ENCODE results near the gene ZNF496. TPM values are rescaled to one million over a fixed set of nuclear protein-coding genes. Genes with fewer than 3 reads are reported as not detected.
"Not testable (repeated sequence)": the region's sequence is repeated elsewhere in the genome, so short reads cannot be mapped to it uniquely, and the experiment has no call there.

The ZNF496 gene
- total RNA-seq, 1 donor from 2014 or later: 47.1 TPM

GRCh38 chr1:247366926-247367645 lies 35.4 kb upstream of the ZNF496 start:
- H3K27ac Mint-ChIP-seq: no peak overlapping the region
- H3K4me3 Mint-ChIP-seq: no peak overlapping the region

GRCh38 chr1:247366345-247366744 lies 34.7 kb upstream of the ZNF496 start:
- not testable (repeated sequence) for H3K27me3 Mint-ChIP-seq; DNase-seq (ENCODE audit: extremely low spot score, unreplicated experiment); H3K4me3 Mint-ChIP-seq; H3K36me3 Mint-ChIP-seq; H3K4me1 Mint-ChIP-seq (ENCODE audit: unreplicated experiment); H3K27ac Mint-ChIP-seq; H3K9me3 Mint-ChIP-seq

More at GRCh38 chr1:247366926-247367645, 35.4 kb upstream of the ZNF496 start:
- Mint-ChIP-seq H3K36me3 (no peaks in the 10 kb centered on the region), H3K27me3 (no peaks in the 10 kb centered on the region), H3K4me1 (ENCODE audit: unreplicated experiment) (peaks cover 4% of the 10 kb centered on the region), H3K9me3 (no peaks in the 10 kb centered on the region)
- no peak for TF ChIP-seq CTCF (conservative IDR thresholded peaks at IDR 0.05)
- DNase-seq (ENCODE audit: extremely low spot score, unreplicated experiment): no peak

- Mint-ChIP-seq H3K27me3 (no peaks in the 10 kb centered on the region), H3K4me1 (ENCODE audit: unreplicated experiment) (peaks cover 7% of the 10 kb centered on the region), H3K36me3 (no peaks in the 10 kb centered on the region), H3K4me3 (no peak overlapping the region), H3K9me3 (no peaks in the 10 kb centered on the region), H3K27ac (no peak overlapping the region)
- no peak for TF ChIP-seq CTCF (conservative IDR thresholded peaks at IDR 0.05)
- DNase-seq (ENCODE audit: extremely low spot score, unreplicated experiment): no peak
These were observed 33.4 kb upstream of the ZNF496 start for GRCh38 chr1:247365023-247365422.

GRCh38 chr1:247363000-247363399 lies 31.3 kb upstream of the ZNF496 start:
- H3K9me3 Mint-ChIP-seq; H3K4me1 Mint-ChIP-seq (ENCODE audit: unreplicated experiment); H3K36me3 Mint-ChIP-seq: not testable (repeated sequence)

GRCh38 chr1:247362153-247362552 lies 30.5 kb upstream of the ZNF496 start:
- Mint-ChIP-seq H3K4me1 (ENCODE audit: unreplicated experiment) (peaks cover 3% of the 10 kb centered on the region), H3K4me3 (no peak overlapping the region), H3K27me3 (peaks cover 5% of the 10 kb centered on the region), H3K27ac (no peak overlapping the region), H3K9me3 (no peaks in the 10 kb centered on the region), H3K36me3 (no peaks in the 10 kb centered on the region)
- DNase-seq (ENCODE audit: extremely low spot score, unreplicated experiment): no peak
- no peak for TF ChIP-seq CTCF (conservative IDR thresholded peaks at IDR 0.05)

More at GRCh38 chr1:247363000-247363399, 31.3 kb upstream of the ZNF496 start:
- not testable (repeated sequence) for H3K27ac Mint-ChIP-seq; DNase-seq (ENCODE audit: extremely low spot score, unreplicated experiment); H3K4me3 Mint-ChIP-seq; H3K27me3 Mint-ChIP-seq

GRCh38 chr1:247360991-247361731 lies 29.5 kb upstream of the ZNF496 start:
- H3K27ac Mint-ChIP-seq: no peak overlapping the region
- no peaks in the 10 kb centered on the region for H3K36me3 Mint-ChIP-seq
- no peak overlapping the region for H3K4me3 Mint-ChIP-seq
- no peak for DNase-seq (ENCODE audit: extremely low spot score, unreplicated experiment)
- peaks cover 5% of the 10 kb centered on the region for H3K27me3 Mint-ChIP-seq
- H3K4me1 Mint-ChIP-seq (ENCODE audit: unreplicated experiment): peaks cover 6% of the 10 kb centered on the region
- TF ChIP-seq CTCF (conservative IDR thresholded peaks at IDR 0.05): no peak
- no peaks in the 10 kb centered on the region for H3K9me3 Mint-ChIP-seq
